ENCODE measurements around the gene RNF214. TPM values are rescaled to one million over a fixed set of nuclear protein-coding genes. Genes with fewer than 3 reads are reported as not detected.

Gene RNF214
- 20.1 TPM for total RNA-seq

GRCh38 chr11:117232092-117232878 is at the start of gene RNF214:
TSS of gene RNF214 (plus strand) at chr11:117232671. CDS start at chr11:117234273, 1,602 bp downstream.

GRCh38 chr11:117199053-117199915 is 33.2 kb upstream of the RNF214 start, which contains the start of gene TAGLN:
TSS of gene TAGLN (plus strand) at chr11:117199370. CDS start at chr11:117203014, 3,644 bp downstream.

GRCh38 chr11:117231842-117232091 is 704 bp upstream of the RNF214 start, which contains the start of gene PCSK7:
TSS of gene PCSK7 (minus strand) at chr11:117232073. CDS start at chr11:117229844, 2,229 bp downstream.

GRCh38 chr11:117290809-117291396 is 58.4 kb downstream of the RNF214 start, which contains the start of gene BACE1-AS:
TSS of gene BACE1-AS (plus strand) at chr11:117291346.

GRCh38 chr11:117316197-117316961 is 83.9 kb downstream of the RNF214 start, which contains the start of gene BACE1:
TSS of gene BACE1 (minus strand) at chr11:117316256. CDS start at chr11:117315795, 461 bp downstream.

GRCh38 chr11:117327567-117328374 is 95.3 kb downstream of the RNF214 start, which contains the start of gene CEP164:
TSS of gene CEP164 (plus strand) at chr11:117327854. CDS start at chr11:117338587, 10,733 bp downstream.

Small RNAs within 50 kb of the gene (small RNA-seq; reads per million reads assigned to genes)
- not detected for gene RF00564

Other genes starting within 250 kb of the RNF214 start
- gene SIK3, start 134.2 kb upstream of the RNF214 start, total RNA-seq: 39.0 TPM
- 276 TPM for gene PAFAH1B2, start 88.4 kb upstream of the RNF214 start, total RNA-seq
- gene SIDT2, start 53.9 kb upstream of the RNF214 start, total RNA-seq: 23.1 TPM
- gene TAGLN, start 33.3 kb upstream of the RNF214 start, total RNA-seq: 8.3 TPM
- gene PCSK7, start 598 bp upstream of the RNF214 start, total RNA-seq: 21.7 TPM
- gene BACE1-AS, start 58.7 kb downstream of the RNF214 start, total RNA-seq: 7.2 TPM
- gene BACE1, start 83.6 kb downstream of the RNF214 start, total RNA-seq: 36.2 TPM
- gene CEP164, start 95.2 kb downstream of the RNF214 start, total RNA-seq: 20.1 TPM